NCI-H748 treated with DMSO at 0.1 percent for 48 hours (cell line): Measurements from ENCODE around the gene SNX24.
"Not testable (repeated sequence)": the region's sequence is repeated elsewhere in the genome, so short reads cannot be mapped to it uniquely, and the experiment has no call there.

Experiments
- DNase-seq: peaks from one replicate; lab custom pipeline; 2025; lab: John Stamatoyannopoulos, UW

Gene SNX24

GRCh38 chr5:122967085-122967484, 121.7 kb downstream of the SNX24 start:
- DNase-seq: no peak

GRCh38 chr5:122967625-122968024, 122.2 kb downstream of the SNX24 start:
- no peak for DNase-seq

- not testable (repeated sequence) for DNase-seq
Measured at GRCh38 chr5:122968056-122968455, 122.6 kb downstream of the SNX24 start.

- DNase-seq: no peak
Measured at GRCh38 chr5:122971333-122971732, 125.9 kb downstream of the SNX24 start.

GRCh38 chr5:122972877-122973276, 127.5 kb downstream of the SNX24 start:
- no peak for DNase-seq

- DNase-seq: not testable (repeated sequence)
Measured at GRCh38 chr5:122973759-122974158, 128.3 kb downstream of the SNX24 start.

GRCh38 chr5:122974251-122974650, 128.8 kb downstream of the SNX24 start:
- DNase-seq: not testable (repeated sequence)

GRCh38 chr5:122977319-122977718, 131.9 kb downstream of the SNX24 start:
- DNase-seq: no peak

GRCh38 chr5:122978068-122978467, 132.7 kb downstream of the SNX24 start:
- no peak for DNase-seq

GRCh38 chr5:122978644-122979297, 133.4 kb downstream of the SNX24 start:
- DNase-seq: no peak

GRCh38 chr5:122981846-122982245, 136.4 kb downstream of the SNX24 start:
- DNase-seq: no peak

GRCh38 chr5:122982376-122982775, 137.0 kb downstream of the SNX24 start:
- no peak for DNase-seq

- no peak for DNase-seq
Measured at GRCh38 chr5:122984425-122984824, 139.0 kb downstream of the SNX24 start.

- DNase-seq: no peak
Measured at GRCh38 chr5:122985006-122985700, 139.7 kb downstream of the SNX24 start.

GRCh38 chr5:122985954-122986721, 140.7 kb downstream of the SNX24 start:
- no peak for DNase-seq

- DNase-seq: no peak
Measured at GRCh38 chr5:122996091-122996490, 150.7 kb downstream of the SNX24 start.

GRCh38 chr5:122997294-122997693, 151.9 kb downstream of the SNX24 start:
- peak; percentile 87 for DNase-seq

GRCh38 chr5:122999947-123000563, 154.6 kb downstream of the SNX24 start:
- peak; percentile 74 for DNase-seq

GRCh38 chr5:123000731-123001130, 155.3 kb downstream of the SNX24 start:
- DNase-seq: peak; percentile 74

- no peak for DNase-seq
Measured at GRCh38 chr5:123001808-123002207, 156.4 kb downstream of the SNX24 start.

- DNase-seq: no peak
Measured at GRCh38 chr5:123007182-123007581, 161.8 kb downstream of the SNX24 start.

GRCh38 chr5:123007754-123008153, 162.3 kb downstream of the SNX24 start:
- no peak for DNase-seq
